NCI-H345 (cell line): ENCODE results near the gene PNMA8B.

ENCODE experiments used
- DNase-seq: peaks from one replicate; lab custom pipeline; 2025; lab: John Stamatoyannopoulos, UW

Gene PNMA8B

GRCh38 chr19:46454244-46454643 is 41.4 kb downstream of the PNMA8B start:
- no peak for DNase-seq

- no peak for DNase-seq
Measured at GRCh38 chr19:46453661-46454060, 42.0 kb downstream of the PNMA8B start.

- no peak for DNase-seq
Measured at GRCh38 chr19:46452186-46452585, 43.5 kb downstream of the PNMA8B start.

- DNase-seq = no peak
Measured at GRCh38 chr19:46451352-46451751, 44.3 kb downstream of the PNMA8B start.

GRCh38 chr19:46450737-46451136 is 44.9 kb downstream of the PNMA8B start:
- DNase-seq = no peak

- DNase-seq = no peak
Measured at GRCh38 chr19:46449228-46449627, 46.4 kb downstream of the PNMA8B start.

GRCh38 chr19:46448601-46449000 is 47.1 kb downstream of the PNMA8B start:
- no peak for DNase-seq

GRCh38 chr19:46447824-46448223 is 47.8 kb downstream of the PNMA8B start:
- DNase-seq = no peak

- DNase-seq = no peak
Measured at GRCh38 chr19:46447006-46447405, 48.7 kb downstream of the PNMA8B start.

GRCh38 chr19:46446021-46446420 is 49.6 kb downstream of the PNMA8B start:
- no peak for DNase-seq

- no peak for DNase-seq
Measured at GRCh38 chr19:46442808-46443450, 52.7 kb downstream of the PNMA8B start.

GRCh38 chr19:46441866-46442265 is 53.8 kb downstream of the PNMA8B start:
- DNase-seq = no peak
